HG03520 (cell line): ENCODE results near the gene SMIM36.
A peak's percentile ranks its signal among the peaks of the same experiment; 100 is the strongest.
"Not testable (repeated sequence)": the region's sequence is repeated elsewhere in the genome, so short reads cannot be mapped to it uniquely, and the experiment has no call there.

ENCODE experiments used
- ATAC-seq: cut with Tn5 transposase; IDR thresholded peaks from one replicate; pipeline ENCODE4 v1.9.1; 2021; ENCODE audit warnings: mild to moderate bottlenecking, moderate library complexity; ENCODE audit not compliant: unreplicated experiment

Gene SMIM36

GRCh38 chr17:55507669-55508068 is 3.6 kb downstream of the SMIM36 start:
- ATAC-seq: not testable (repeated sequence)

GRCh38 chr17:55501626-55502025 is 9.6 kb downstream of the SMIM36 start:
- ATAC-seq: not testable (repeated sequence)

- no peak for ATAC-seq
Observed at GRCh38 chr17:55500103-55500502, 11.1 kb downstream of the SMIM36 start.

GRCh38 chr17:55496094-55496881 is 15.0 kb downstream of the SMIM36 start:
- no peak for ATAC-seq

- no peak for ATAC-seq
Observed at GRCh38 chr17:55495239-55495638, 16.0 kb downstream of the SMIM36 start.

- ATAC-seq: no peak
Observed at GRCh38 chr17:55492781-55493341, 18.4 kb downstream of the SMIM36 start.

GRCh38 chr17:55490376-55490775 is 20.9 kb downstream of the SMIM36 start:
- no peak for ATAC-seq

GRCh38 chr17:55487695-55488432 is 23.4 kb downstream of the SMIM36 start:
- ATAC-seq: no peak

- ATAC-seq: no peak
Observed at GRCh38 chr17:55484575-55484974, 26.7 kb downstream of the SMIM36 start.

GRCh38 chr17:55482591-55483389 is 28.5 kb downstream of the SMIM36 start:
- no peak for ATAC-seq

- no peak for ATAC-seq
Observed at GRCh38 chr17:55480631-55481315, 30.5 kb downstream of the SMIM36 start.

GRCh38 chr17:55479903-55480302 is 31.3 kb downstream of the SMIM36 start:
- no peak for ATAC-seq

- ATAC-seq: no peak
Observed at GRCh38 chr17:55478971-55479370, 32.3 kb downstream of the SMIM36 start.

- ATAC-seq: no peak
Observed at GRCh38 chr17:55466671-55467070, 44.6 kb downstream of the SMIM36 start.

GRCh38 chr17:55465771-55466170 is 45.5 kb downstream of the SMIM36 start:
- ATAC-seq: not testable (repeated sequence)

- ATAC-seq: peak; percentile 39
Observed at GRCh38 chr17:55463600-55463999, 47.7 kb downstream of the SMIM36 start.

GRCh38 chr17:55462711-55463110 is 48.5 kb downstream of the SMIM36 start:
- no peak for ATAC-seq

GRCh38 chr17:55462234-55462633 is 49.0 kb downstream of the SMIM36 start:
- ATAC-seq: no peak

GRCh38 chr17:55458978-55459377 is 52.3 kb downstream of the SMIM36 start:
- ATAC-seq: peak; percentile 60

GRCh38 chr17:55458287-55458900 is 52.9 kb downstream of the SMIM36 start:
- no peak for ATAC-seq
